Nucleus accumbens (tissue), 56 donors: ENCODE data around the gene KRABD2.
A peak's percentile ranks its signal among the peaks of the same experiment; 100 is the strongest.
"Not testable (repeated sequence)": the region's sequence is repeated elsewhere in the genome, so short reads cannot be mapped to it uniquely, and the experiment has no call there.

Experiments used
- DNase-seq, 56 donors: peaks; one replicate each; lab custom pipeline; 2025; lab: John Stamatoyannopoulos, UW

KRABD2 gene

GRCh38 chr17:8366231-8366630, 10.3 kb downstream of the KRABD2 start:
- DNase-seq: no peak

DNA sequence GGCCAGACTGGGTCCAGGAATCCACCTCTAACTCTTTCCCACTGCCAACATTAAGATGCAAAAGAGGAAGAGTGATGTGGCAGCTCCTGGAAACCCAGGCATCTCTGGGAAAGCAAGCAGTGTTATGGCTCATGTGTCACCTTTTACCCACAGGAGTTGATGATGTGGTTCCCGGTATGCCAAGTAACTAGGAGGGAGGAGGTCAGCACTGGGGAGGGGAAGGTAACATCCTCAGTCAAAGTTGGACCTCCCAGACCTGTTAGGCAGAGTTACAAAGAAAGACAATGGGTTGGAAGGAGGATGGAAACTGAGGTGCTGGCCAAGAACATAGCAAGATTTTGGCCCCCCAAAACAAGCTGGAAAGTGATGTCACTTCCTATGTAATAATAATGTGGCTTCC, 11.4 kb downstream of the KRABD2 start:
- no peak for DNase-seq

- DNase-seq: peak in 11 of 56 donors; percentile 2 to 32 (median 17)
These were observed 13.7 kb downstream of the KRABD2 start for GRCh38 chr17:8362651-8363332.

GRCh38 chr17:8360751-8361150, 15.8 kb downstream of the KRABD2 start:
- DNase-seq: no peak

GRCh38 chr17:8360260-8360659, 16.2 kb downstream of the KRABD2 start:
- DNase-seq: no peak

GRCh38 chr17:8359769-8360168, 16.7 kb downstream of the KRABD2 start:
- DNase-seq: peak in 21 of 56 donors; percentile 9 to 56 (median 24)

DNA sequence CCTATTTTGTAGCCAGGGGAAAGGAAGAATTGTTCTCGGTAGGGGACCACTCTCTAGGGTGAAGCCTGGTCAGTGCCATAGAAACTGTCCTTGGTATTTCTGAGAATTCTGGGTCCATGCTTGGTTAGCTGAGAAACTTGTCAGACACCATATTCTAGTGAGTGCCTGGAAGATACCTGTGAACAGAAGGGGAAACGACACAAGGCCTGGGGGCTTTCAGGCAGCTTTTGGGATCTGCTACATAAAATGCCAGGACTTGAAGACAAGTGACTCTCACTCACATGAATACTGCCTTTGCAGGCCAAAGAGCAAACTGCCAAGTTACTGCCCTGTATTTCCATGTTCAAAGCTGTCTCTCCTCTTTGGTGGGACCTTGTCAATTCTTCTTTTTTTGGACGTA, 18.6 kb downstream of the KRABD2 start:
- DNase-seq: no peak

GRCh38 chr17:8354236-8354635, 22.3 kb downstream of the KRABD2 start:
- no peak for DNase-seq

- DNase-seq: no peak
These were observed 22.8 kb downstream of the KRABD2 start for GRCh38 chr17:8353736-8354135.

DNA sequence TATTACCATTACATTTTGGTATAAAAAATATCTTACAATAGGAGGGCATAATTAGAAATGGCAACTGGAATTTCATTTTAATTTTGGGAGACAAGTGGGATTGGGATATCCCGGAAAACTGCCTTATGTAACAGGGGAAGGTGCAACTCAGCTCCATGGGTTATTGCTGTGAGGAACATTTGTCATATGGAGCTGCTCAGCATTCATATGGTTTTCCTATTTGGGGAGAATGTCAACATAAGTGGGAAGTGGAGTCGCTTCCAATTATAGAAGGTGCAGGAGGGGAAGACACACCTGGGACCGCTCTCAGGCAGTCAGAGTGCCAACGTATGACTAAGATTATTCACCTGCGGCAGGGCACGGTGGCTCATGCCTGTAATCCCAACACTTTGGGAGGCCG, 26.2 kb downstream of the KRABD2 start:
- no peak for DNase-seq

GRCh38 chr17:8347001-8347400, 29.5 kb downstream of the KRABD2 start:
- DNase-seq: not testable (repeated sequence)

- no peak for DNase-seq
These were observed 30.4 kb downstream of the KRABD2 start for GRCh38 chr17:8345951-8346665.

- no peak for DNase-seq
These were observed 31.3 kb downstream of the KRABD2 start for GRCh38 chr17:8345052-8345690.

- no peak for DNase-seq
These were observed 35.0 kb downstream of the KRABD2 start for GRCh38 chr17:8341456-8341855.

GRCh38 chr17:8339540-8339939, 37.0 kb downstream of the KRABD2 start, which contains the start of gene ODF4:
Gene ODF4, plus strand, starts transcription at chr17:8339840. Its CDS starts 212 bp downstream, at chr17:8340052.
- no peak for DNase-seq

DNA sequence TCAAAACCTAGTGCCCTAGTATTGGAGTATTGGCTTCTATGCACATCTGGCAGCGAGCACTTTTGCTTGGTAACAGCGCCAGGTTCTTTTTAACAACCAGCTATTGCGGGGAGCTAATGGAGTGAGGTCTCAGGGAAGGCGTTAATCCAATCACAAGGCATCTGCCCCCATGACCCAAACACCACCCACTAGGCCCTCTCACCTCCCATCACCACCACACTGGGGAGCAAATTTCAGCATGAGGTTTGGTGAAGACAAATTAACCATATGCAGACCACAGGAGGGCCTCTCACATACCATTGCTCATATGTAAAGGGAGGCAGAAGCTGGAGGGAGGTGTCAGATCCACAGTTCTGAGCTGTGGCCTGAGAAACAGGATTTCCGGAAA, 37.8 kb downstream of the KRABD2 start:
- DNase-seq: no peak

- DNase-seq: peak in 1 of 56 donors; percentile 27
These were observed 38.4 kb downstream of the KRABD2 start for GRCh38 chr17:8337802-8338752.

DNA sequence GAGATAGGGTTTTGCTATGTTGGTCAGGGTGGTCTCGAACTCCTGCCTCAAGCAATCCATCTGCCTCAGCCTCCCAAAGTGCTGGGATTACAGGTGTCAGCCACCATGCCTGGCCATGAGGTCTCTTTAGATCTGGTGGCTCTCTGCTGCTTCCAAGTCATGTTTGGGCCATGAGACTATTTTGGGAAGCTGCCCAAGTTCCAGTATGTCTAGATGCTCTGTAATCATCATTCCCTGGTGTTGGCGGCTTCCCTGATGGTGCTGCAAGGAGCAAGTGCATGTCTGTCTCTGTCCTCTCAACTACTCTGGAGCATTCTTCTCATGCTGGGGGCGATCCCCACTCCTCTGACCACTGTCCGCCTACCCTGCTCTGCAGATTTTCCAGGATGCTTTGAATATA, 43.2 kb downstream of the KRABD2 start:
- DNase-seq: no peak

GRCh38 chr17:8332688-8333087, 43.8 kb downstream of the KRABD2 start:
- peak in 10 of 56 donors; percentile 3 to 34 (median 12) for DNase-seq

DNA sequence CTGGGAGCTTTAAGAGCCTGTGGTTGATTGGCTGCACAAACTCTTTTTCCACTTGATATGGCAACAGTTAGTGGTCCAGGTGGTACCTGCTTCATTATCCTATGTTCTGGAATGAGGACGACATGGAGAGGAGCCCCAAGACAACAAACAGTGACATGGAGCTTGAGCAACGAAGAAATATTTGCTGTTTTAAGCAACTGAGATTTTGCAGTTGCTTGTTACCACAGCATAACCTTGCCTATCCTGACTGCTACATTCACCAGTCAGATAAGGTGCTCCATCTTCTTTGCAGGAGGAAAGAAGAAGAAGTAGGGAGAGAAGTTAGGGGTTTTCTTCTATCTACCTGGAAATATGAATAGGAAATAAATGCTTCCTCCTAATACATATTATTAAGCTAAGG, 44.4 kb downstream of the KRABD2 start:
- no peak for DNase-seq

DNA sequence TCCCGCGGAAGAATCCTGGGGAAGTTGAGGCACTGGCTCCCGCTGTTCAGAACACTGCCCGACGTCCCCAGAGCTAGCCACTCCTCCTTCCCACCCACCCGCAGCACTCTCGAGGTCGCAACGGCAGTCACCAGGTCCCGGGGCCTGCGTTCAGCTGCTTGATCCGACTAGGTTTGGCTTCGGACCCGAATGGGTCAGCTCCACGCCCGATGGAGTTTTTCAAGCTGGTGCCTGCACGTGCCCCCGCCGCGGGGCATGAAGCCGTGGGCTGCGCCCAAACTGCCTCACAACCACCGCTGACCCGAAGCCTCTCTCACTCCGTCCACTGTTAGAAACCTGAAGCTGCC, 49.2 kb downstream of the KRABD2 start:
- DNase-seq: no peak
